Mesendoderm (in vitro differentiated cells): Measurements from ENCODE around the gene SHISA9.

Experiments
- DNase-seq: peaks from one replicate; pipeline ENCODE4 v3.0.0; 2013
- H2AK5ac ChIP-seq: 2 replicates; pipeline ENCODE4 v1.6.1; 2013; ENCODE audit warnings: low read length, inconsistent platforms
- H2BK120ac ChIP-seq: 2 replicates; pipeline ENCODE4 v1.6.1; 2013; ENCODE audit warnings: low read depth, mild to moderate bottlenecking, low read length, moderate library complexity, mixed read lengths
- H2BK15ac ChIP-seq: replicated peaks from 2 replicates; pipeline ENCODE4 v1.6.1; 2013; ENCODE audit warnings: low read depth, mild to moderate bottlenecking, moderate library complexity
- H2BK5ac ChIP-seq: 2 replicates; pipeline ENCODE4 v1.6.1; 2013; ENCODE audit warnings: low read length, inconsistent platforms
- H3K18ac ChIP-seq: 2 replicates; pipeline ENCODE4 v1.6.1; 2013; ENCODE audit warnings: mild to moderate bottlenecking, low read length, mixed read lengths
- H3K23ac ChIP-seq: one replicate; pipeline ENCODE4 v1.6.1; 2013; ENCODE audit warnings: low read length
- H3K27ac ChIP-seq: 2 replicates; pipeline ENCODE4 v1.5.1; 2013; ENCODE audit warnings: low read depth, mild to moderate bottlenecking, inconsistent platforms, low read length, moderate library complexity
- H3K27me3 ChIP-seq: 2 replicates; pipeline ENCODE4 v1.6.1; 2013; ENCODE audit warnings: low read length, control low read depth, mild to moderate bottlenecking, inconsistent platforms; ENCODE audit not compliant: insufficient read depth, poor library complexity
- H3K36me3 ChIP-seq: 2 replicates; pipeline ENCODE4 v1.6.1; 2013; ENCODE audit warnings: low read length, inconsistent platforms; ENCODE audit not compliant: control insufficient read depth, insufficient read depth
- H3K4ac ChIP-seq: one replicate; pipeline ENCODE4 v1.6.1; 2013; ENCODE audit warnings: low read depth, mild to moderate bottlenecking, low read length, moderate library complexity
- H3K4me1 ChIP-seq: 2 replicates; pipeline ENCODE4 v1.6.1; 2013; ENCODE audit warnings: low read depth, low read length, inconsistent platforms; ENCODE audit not compliant: control insufficient read depth
- H3K4me2 ChIP-seq: 2 replicates; pipeline ENCODE4 v1.6.1; 2013; ENCODE audit warnings: low read length
- H3K4me3 ChIP-seq: 2 replicates; pipeline ENCODE4 v1.5.1; 2013; ENCODE audit warnings: mild to moderate bottlenecking, low read length
- H3K56ac ChIP-seq: one replicate; pipeline ENCODE4 v1.6.1; 2013; ENCODE audit warnings: low read length
- H3K79me1 ChIP-seq: 2 replicates; pipeline ENCODE4 v1.6.1; 2013; ENCODE audit warnings: low read length, inconsistent platforms
- H3K79me2 ChIP-seq: 2 replicates; pipeline ENCODE4 v1.6.1; 2013; ENCODE audit warnings: mild to moderate bottlenecking, low read length; ENCODE audit not compliant: control insufficient read depth, insufficient read depth
- H3K9ac ChIP-seq: 2 replicates; pipeline ENCODE4 v1.6.1; 2013; ENCODE audit warnings: low read length, inconsistent platforms
- H4K5ac ChIP-seq: one replicate; pipeline ENCODE4 v1.6.1; 2013; ENCODE audit warnings: low read length
- H4K8ac ChIP-seq: one replicate; pipeline ENCODE4 v1.6.1; 2013; ENCODE audit warnings: low read depth, mild to moderate bottlenecking, control low read depth, low read length, moderate library complexity
- WGBS: extraction: QIAGEN DNeasy Blood & Tissue Kit; methylation state at CpG from one replicate; pipeline ENCODE4 v1.1.7; 2013; ENCODE audit warnings: low lambda C conversion rate, missing lambda C conversion rate; ENCODE audit not compliant: insufficient coverage; ENCODE audit errors: extremely low coverage; 5-methylcytosine and 5-hydroxymethylcytosine counted together

Gene SHISA9

GRCh38 chr16:13158427-13158826 lies 257.0 kb downstream of the SHISA9 start:
- H3K79me2 ChIP-seq: peaks cover 2% of the 10 kb centered on the region
- no peak overlapping the region for H3K4ac ChIP-seq
- H3K36me3 ChIP-seq: no peaks in the 10 kb centered on the region
- no peak overlapping the region for H3K27ac ChIP-seq
- H3K9ac ChIP-seq: no peak overlapping the region
- H3K56ac ChIP-seq: no peak overlapping the region
- H4K5ac ChIP-seq: no peak overlapping the region
- peaks cover 13% of the 10 kb centered on the region for H3K4me1 ChIP-seq
- H3K18ac ChIP-seq: no peak overlapping the region
- no peak overlapping the region for H2BK120ac ChIP-seq
- H2AK5ac ChIP-seq: no peak overlapping the region
- no CpG with 5 or more reads among the region's 3 CpGs for WGBS
- H3K4me3 ChIP-seq: no peak overlapping the region
- no peaks in the 10 kb centered on the region for H3K27me3 ChIP-seq
- no peak overlapping the region for H3K4me2 ChIP-seq
- H2BK5ac ChIP-seq: no peak overlapping the region
- no peak overlapping the region for H3K23ac ChIP-seq
- no peak for DNase-seq
- H2BK15ac ChIP-seq: no peak overlapping the region
- peaks cover 6% of the 10 kb centered on the region for H3K79me1 ChIP-seq
- no peak overlapping the region for H4K8ac ChIP-seq

DNA sequence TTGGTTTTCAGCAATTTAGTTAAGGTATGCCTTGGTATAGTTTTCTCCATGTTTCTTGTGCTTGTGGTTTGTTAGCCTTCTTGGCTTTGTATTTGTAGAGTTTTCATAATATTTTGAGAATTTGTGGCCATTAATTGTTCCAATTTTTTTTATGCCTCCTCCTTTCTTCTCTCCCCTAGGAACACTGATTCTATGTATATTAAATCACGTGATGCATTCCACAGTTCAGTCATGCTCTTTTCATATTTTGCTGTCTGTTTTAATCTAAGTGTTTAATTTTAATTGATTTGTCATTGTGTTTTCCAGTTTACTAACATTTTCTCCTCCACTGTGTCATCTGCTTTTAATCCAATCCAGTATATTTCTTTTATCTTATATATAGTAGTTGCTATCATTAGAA lies 263.6 kb downstream of the SHISA9 start:
- no peak overlapping the region for H2AK5ac ChIP-seq
- H3K79me1 ChIP-seq: peaks cover 4% of the 10 kb centered on the region
- H3K4me3 ChIP-seq: no peak overlapping the region
- H3K4ac ChIP-seq: no peak overlapping the region
- no peak overlapping the region for H3K9ac ChIP-seq
- no peak overlapping the region for H3K56ac ChIP-seq
- H3K23ac ChIP-seq: no peak overlapping the region
- no peak overlapping the region for H3K18ac ChIP-seq
- peaks cover 2% of the 10 kb centered on the region for H3K4me1 ChIP-seq
- H3K27ac ChIP-seq: no peak overlapping the region
- H2BK5ac ChIP-seq: no peak overlapping the region
- no CpG with 5 or more reads among the region's 1 CpG for WGBS
- H4K8ac ChIP-seq: no peak overlapping the region
- H2BK15ac ChIP-seq: no peak overlapping the region
- H3K79me2 ChIP-seq: no peaks in the 10 kb centered on the region
- DNase-seq: no peak
- no peak overlapping the region for H4K5ac ChIP-seq
- H2BK120ac ChIP-seq: no peak overlapping the region
- H3K27me3 ChIP-seq: no peaks in the 10 kb centered on the region
- no peaks in the 10 kb centered on the region for H3K36me3 ChIP-seq
- no peak overlapping the region for H3K4me2 ChIP-seq

DNA sequence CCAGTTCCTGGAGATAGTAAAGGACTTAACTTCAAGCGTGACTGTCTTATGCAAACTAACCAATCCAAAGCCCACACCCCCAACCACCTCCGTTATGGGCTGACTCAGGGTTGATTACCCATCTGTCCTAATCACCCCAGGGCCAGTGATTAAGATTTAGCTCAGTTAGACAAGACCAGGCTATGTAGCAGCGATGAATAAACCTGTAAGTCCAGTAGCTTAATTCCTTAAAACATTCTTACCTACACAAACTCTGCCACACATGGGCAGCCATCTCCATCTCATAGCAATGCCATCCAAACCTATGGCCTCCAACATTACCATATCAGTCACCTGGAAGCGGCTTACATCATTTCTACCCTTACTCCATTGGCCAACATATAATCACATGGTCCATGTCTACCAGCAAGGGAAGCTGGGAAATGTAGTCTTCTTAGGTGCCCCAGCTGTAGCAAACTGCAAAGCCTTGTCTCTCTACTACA lies 266.7 kb downstream of the SHISA9 start:
- Histone ChIP-seq H3K23ac (no peak overlapping the region), H3K79me1 (peaks cover 4% of the 10 kb centered on the region), H2BK5ac (no peak overlapping the region), H3K27me3 (no peaks in the 10 kb centered on the region), H3K4me3 (no peak overlapping the region), H2BK15ac (no peak overlapping the region), H3K27ac (no peak overlapping the region), H4K8ac (no peak overlapping the region), H2BK120ac (no peak overlapping the region), H3K9ac (no peak overlapping the region), H3K18ac (no peak overlapping the region), H3K4me1 (peaks cover 7% of the 10 kb centered on the region), H3K79me2 (no peaks in the 10 kb centered on the region), H4K5ac (no peak overlapping the region), H3K4me2 (no peak overlapping the region), H3K4ac (no peak overlapping the region), H3K56ac (no peak overlapping the region), H3K36me3 (no peaks in the 10 kb centered on the region), H2AK5ac (no peak overlapping the region)
- WGBS: no CpG with 5 or more reads among the region's 4 CpGs
- DNase-seq: peak; percentile 92

DNA sequence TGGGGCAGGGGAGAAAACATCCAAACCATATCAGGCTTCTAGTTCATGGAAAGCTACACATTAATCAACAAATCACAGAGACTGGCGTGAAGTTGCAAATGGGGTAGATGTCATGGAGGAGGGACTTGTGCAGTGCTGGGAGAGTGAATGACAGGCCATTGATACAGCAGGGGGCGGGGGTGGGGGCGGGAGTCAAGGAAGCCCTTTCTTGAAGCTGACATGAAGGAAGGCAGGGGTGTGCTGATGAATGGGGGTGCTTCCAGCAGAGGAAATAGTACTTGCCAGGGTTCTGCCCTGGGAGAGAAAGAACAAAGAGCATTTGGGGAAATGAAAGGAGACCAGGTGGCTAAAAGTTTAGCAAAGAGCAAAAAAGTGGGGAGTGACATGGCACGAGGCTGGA lies 269.9 kb downstream of the SHISA9 start:
- Histone ChIP-seq H3K79me2 (no peaks in the 10 kb centered on the region), H3K4me3 (no peak overlapping the region), H3K23ac (no peak overlapping the region), H3K56ac (peak overlapping the region; percentile 19), H4K8ac (no peak overlapping the region), H3K4me2 (no peak overlapping the region), H3K4ac (no peak overlapping the region), H2BK5ac (no peak overlapping the region), H2BK15ac (no peak overlapping the region), H2AK5ac (peak overlapping the region; percentile 9), H3K27ac (no peak overlapping the region), H3K18ac (peak overlapping the region; percentile 51), H2BK120ac (no peak overlapping the region), H3K79me1 (peaks cover 4% of the 10 kb centered on the region), H3K9ac (no peak overlapping the region), H4K5ac (no peak overlapping the region), H3K27me3 (no peaks in the 10 kb centered on the region), H3K4me1 (peaks cover 8% of the 10 kb centered on the region), H3K36me3 (no peaks in the 10 kb centered on the region)
- WGBS: no CpG with 5 or more reads among the region's 4 CpGs
- peak; percentile 57 for DNase-seq

DNA sequence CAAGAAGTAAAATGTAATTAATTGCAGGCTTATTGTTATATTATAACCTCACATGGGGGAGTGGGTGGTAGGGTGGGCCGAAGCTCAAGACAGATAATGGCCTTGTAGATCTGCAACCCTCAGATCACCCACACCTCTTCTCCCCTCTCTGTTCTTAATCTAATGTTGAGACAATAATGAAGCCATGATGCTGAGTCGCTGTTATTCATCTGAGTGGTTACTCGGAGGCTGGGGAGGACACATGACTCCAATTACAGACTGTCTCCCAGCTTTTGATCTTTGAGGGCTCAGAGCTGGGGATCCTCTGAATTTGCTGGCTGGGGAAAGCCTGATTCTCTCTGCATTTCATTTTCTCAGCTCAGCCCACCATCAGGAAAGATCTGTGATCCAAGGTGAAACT lies 275.3 kb downstream of the SHISA9 start:
- Histone ChIP-seq H3K27ac (no peak overlapping the region), H2BK5ac (no peak overlapping the region)
- no CpG with 5 or more reads among the region's 3 CpGs for WGBS

DNA sequence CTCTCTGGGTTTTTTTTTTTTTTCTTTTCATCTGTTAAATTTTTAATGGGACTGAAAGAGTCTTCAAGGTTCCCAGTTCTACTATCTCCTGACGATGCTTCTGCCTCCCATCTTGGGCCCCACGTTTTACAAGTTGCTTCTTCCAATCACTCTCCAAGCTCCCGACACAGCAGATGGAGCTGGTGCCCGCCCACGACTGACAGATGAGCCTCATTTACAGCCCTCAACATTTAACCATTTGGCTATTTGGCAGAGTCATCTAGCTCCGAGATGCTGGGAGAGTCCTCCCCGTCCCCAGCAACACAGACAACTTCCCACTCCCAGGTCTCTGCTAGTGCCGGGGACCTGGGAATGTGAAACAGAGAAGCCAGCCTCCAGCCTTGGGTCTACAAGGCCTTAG lies 276.9 kb downstream of the SHISA9 start:
- no peak overlapping the region for H2BK15ac ChIP-seq
- no CpG with 5 or more reads among the region's 8 CpGs for WGBS
- no peak overlapping the region for H3K27ac ChIP-seq
- no peak overlapping the region for H2BK5ac ChIP-seq
- no peak overlapping the region for H3K4ac ChIP-seq
- no peaks in the 10 kb centered on the region for H3K27me3 ChIP-seq
- H3K79me2 ChIP-seq: no peaks in the 10 kb centered on the region
- H2BK120ac ChIP-seq: no peak overlapping the region
- no peak overlapping the region for H3K56ac ChIP-seq
- no peak for DNase-seq
- H3K18ac ChIP-seq: no peak overlapping the region
- H4K8ac ChIP-seq: no peak overlapping the region
- peaks cover 6% of the 10 kb centered on the region for H3K4me1 ChIP-seq
- no peak overlapping the region for H3K4me2 ChIP-seq
- H3K23ac ChIP-seq: no peak overlapping the region
- peaks cover 2% of the 10 kb centered on the region for H3K79me1 ChIP-seq
- H3K9ac ChIP-seq: no peak overlapping the region
- no peaks in the 10 kb centered on the region for H3K36me3 ChIP-seq
- H4K5ac ChIP-seq: no peak overlapping the region
- no peak overlapping the region for H3K4me3 ChIP-seq
- no peak overlapping the region for H2AK5ac ChIP-seq

More for the DNA sequence above, 275.3 kb downstream of the SHISA9 start:
- no peaks in the 10 kb centered on the region for H3K36me3 ChIP-seq
- H3K18ac ChIP-seq: no peak overlapping the region
- H3K4me3 ChIP-seq: no peak overlapping the region
- H4K5ac ChIP-seq: no peak overlapping the region
- no peaks in the 10 kb centered on the region for H3K27me3 ChIP-seq
- no peaks in the 10 kb centered on the region for H3K79me1 ChIP-seq
- no peak overlapping the region for H3K9ac ChIP-seq
- H4K8ac ChIP-seq: no peak overlapping the region
- H3K4ac ChIP-seq: peak overlapping the region; percentile 9
- H3K23ac ChIP-seq: no peak overlapping the region
- no peak for DNase-seq
- no peak overlapping the region for H2AK5ac ChIP-seq
- no peak overlapping the region for H3K56ac ChIP-seq
- no peak overlapping the region for H2BK120ac ChIP-seq
- no peak overlapping the region for H2BK15ac ChIP-seq
- H3K4me2 ChIP-seq: no peak overlapping the region
- H3K4me1 ChIP-seq: peaks cover 6% of the 10 kb centered on the region
- no peaks in the 10 kb centered on the region for H3K79me2 ChIP-seq
